Stomach (tissue), 9 donors: ENCODE data around the gene PSMC4. TPM values are rescaled to one million over a fixed set of nuclear protein-coding genes. Genes with fewer than 3 reads are reported as not detected.

ENCODE experiments used
- DNase-seq, 2 donors: peaks; one replicate each; pipeline versions ENCODE4 v3.0.0 to v3.0.0-alpha.2; 2013 to 2019
- H3K27ac ChIP-seq, 5 donors: fragments of 200-600 bp in 4 of 5; sonication (generic) in 4 of 5; one replicate each; pipeline ENCODE4 v1.5.1; 2013 to 2019; ENCODE audit warnings: mild to moderate bottlenecking in 1 of 5, moderate library complexity in 1 of 5
- H3K27me3 ChIP-seq, 3 donors: fragments of 200-600 bp; sonication (generic); one replicate each; pipeline ENCODE4 v1.5.1; 2017 to 2019; ENCODE audit warnings: mixed run types in 1 of 3
- H3K36me3 ChIP-seq, 4 donors: fragments of 200-600 bp; sonication (generic); 1 replicate in 3 of 4; 2 replicates in 1 of 4; pipeline ENCODE4 v1.5.1; 2016 to 2019
- H3K4me1 ChIP-seq, 4 donors: fragments of 200-600 bp; sonication (generic); one replicate each; pipeline ENCODE4 v1.5.1; 2016 to 2019
- H3K4me3 ChIP-seq, 4 donors: fragments of 200-600 bp; sonication (generic) in 3 of 4; one replicate each; pipeline ENCODE4 v1.5.1; 2016 to 2019; ENCODE audit warnings: mild to moderate bottlenecking in 1 of 4
- H3K9me3 ChIP-seq, 4 donors: fragments of 200-600 bp; sonication (generic); one replicate each; pipeline ENCODE4 v1.5.1; 2016 to 2019
- CTCF ChIP-seq, 7 experiments: fragments of 450-650 bp in 4 of 7; fragments of 200-600 bp in 3 of 7; sonication (generic) in 3 of 7; IDR thresholded peaks; one replicate each; pipeline ENCODE4 v1.5.1; 2016 to 2019; ENCODE audit warnings: antibody characterized with exemption in 7 of 7, control low read depth in 2 of 7, mild to moderate bottlenecking in 1 of 7
- EP300 ChIP-seq: sonication (generic); formaldehyde crosslinking; IDR thresholded peaks from one replicate; pipeline ENCODE4 v1.6.1; 2017; ENCODE audit warnings: antibody characterized with exemption
- POLR2A ChIP-seq, 4 donors: fragments of 450-650 bp; IDR thresholded peaks; one replicate each; pipeline ENCODE4 v1.6.1; 2016; ENCODE audit warnings: antibody characterized with exemption in 4 of 4, control low read depth in 2 of 4, mild to moderate bottlenecking in 1 of 4, moderate library complexity in 1 of 4
- POLR2AphosphoS5 ChIP-seq, 3 donors: sonication (generic); formaldehyde crosslinking; IDR thresholded peaks; one replicate each; pipeline ENCODE4 v1.6.1; 2016; ENCODE audit warnings: antibody characterized with exemption in 3 of 3
- WGBS, 5 donors: extraction: QIAGEN DNeasy Blood & Tissue Kit in 3 of 5; methylation state at CpG; one replicate each; pipeline versions ENCODE4 v1.1.5 to v1.1.7; 2013 to 2018; 5-methylcytosine and 5-hydroxymethylcytosine counted together
- intact Hi-C: fragments of 100-400 bp; cut with DNase I; formaldehyde crosslinking; loops from one replicate; pipeline ENCODE4 v1.15.1; 2023; ENCODE audit warnings: low total_unique reads
- polyA plus RNA-seq, 3 donors: library from polyadenylated mRNA; stranded (reverse); fragments of 200-250 nt; gene quantifications; one replicate each; pipeline ENCODE4 v1.2.3, GENCODE V29; 2013
- total RNA-seq, 5 donors: library from RNA; depleted of rRNA; stranded (reverse); fragments of >200 nt; gene quantifications; one replicate each; pipeline versions ENCODE4 v1.1.0 to v1.2.3, GENCODE V29; 2014 to 2016
- donor health status: healthy with polysubstance abuse.
- donor health status: Bipolar disorder and iron deficiency.
- donor health status: healthy.

PSMC4 gene
- total and polyA plus RNA-seq, 8 donors, result 3.8 to 79.7 (median 65.9) TPM

- no peak for TF ChIP-seq POLR2A (IDR thresholded peaks at IDR 0.05)
- no peak for TF ChIP-seq POLR2AphosphoS5 (IDR thresholded peaks at IDR 0.05)
- TF ChIP-seq EP300, result no peak
- TF ChIP-seq CTCF (IDR thresholded peaks at IDR 0.05), result no peak
- no peaks in the 10 kb centered on the region for H3K4me1 ChIP-seq
- no peak overlapping the region for H3K4me3 ChIP-seq
- H3K9me3 ChIP-seq, result peaks cover 0 to under 1% (median 0%) of the 10 kb centered on the region in 4 donors
- peaks cover 0 to 13% (median 4%) of the 10 kb centered on the region in 4 donors for H3K36me3 ChIP-seq
- DNase-seq, result peak in 1 of 2 donors; percentile 8
- H3K27me3 ChIP-seq, result peaks cover 0 to 4% (median 0%) of the 10 kb centered on the region in 3 donors
- no peak overlapping the region for H3K27ac ChIP-seq
- 79 to 94% (median 91%) methylated on average over 5 of the region's 5 CpGs for WGBS, 5 donors
- intact Hi-C loops, result no loop called here
Observed at GRCh38 chr19:39924952-39925351, 46.0 kb upstream of the PSMC4 start.

- Histone ChIP-seq H3K27ac (no peak overlapping the region), H3K9me3 (no peaks in the 10 kb centered on the region), H3K27me3 (peaks cover 0 to 4% (median 0%) of the 10 kb centered on the region in 3 donors), H3K4me1 (no peaks in the 10 kb centered on the region), H3K4me3 (no peak overlapping the region), H3K36me3 (peaks cover 0 to 9% (median 4%) of the 10 kb centered on the region in 4 donors)
- DNase-seq, result peak in 1 of 2 donors; percentile 8
- no peak for TF ChIP-seq EP300
- no peak for TF ChIP-seq POLR2A (IDR thresholded peaks at IDR 0.05)
- no peak for TF ChIP-seq POLR2AphosphoS5 (IDR thresholded peaks at IDR 0.05)
- no peak for TF ChIP-seq CTCF (IDR thresholded peaks at IDR 0.05)
- intact Hi-C loops, result no loop called here
- 83 to 93% (median 89%) methylated on average over 8 of the region's 8 CpGs for WGBS, 5 donors
Observed at GRCh38 chr19:39926170-39926760, 44.7 kb upstream of the PSMC4 start.

GRCh38 chr19:39927076-39927475, 43.9 kb upstream of the PSMC4 start:
- Histone ChIP-seq H3K4me1 (no peaks in the 10 kb centered on the region), H3K4me3 (no peak overlapping the region), H3K9me3 (no peaks in the 10 kb centered on the region), H3K36me3 (peaks cover 0 to 9% (median 4%) of the 10 kb centered on the region in 4 donors), H3K27ac (no peak overlapping the region), H3K27me3 (peaks cover 0 to 4% (median 0%) of the 10 kb centered on the region in 3 donors)
- WGBS, 5 donors, result 83 to 92% (median 86%) methylated on average over 11 of the region's 11 CpGs
- peak in 1 of 2 donors; percentile 22 for DNase-seq
- intact Hi-C loops, result no loop called here
- TF ChIP-seq POLR2A (IDR thresholded peaks at IDR 0.05) (no peak), EP300 (no peak), POLR2AphosphoS5 (IDR thresholded peaks at IDR 0.05) (no peak), CTCF (IDR thresholded peaks at IDR 0.05) (no peak)

GRCh38 chr19:39927524-39928356, 43.2 kb upstream of the PSMC4 start:
- intact Hi-C loops, result no loop called here
- peaks cover 0 to 4% (median 0%) of the 10 kb centered on the region in 3 donors for H3K27me3 ChIP-seq
- no peak for TF ChIP-seq EP300
- TF ChIP-seq POLR2A (IDR thresholded peaks at IDR 0.05), result no peak
- TF ChIP-seq CTCF (IDR thresholded peaks at IDR 0.05), result no peak
- TF ChIP-seq POLR2AphosphoS5 (IDR thresholded peaks at IDR 0.05), result no peak
- H3K4me1 ChIP-seq, result no peaks in the 10 kb centered on the region
- H3K4me3 ChIP-seq, result no peak overlapping the region
- peak in 1 of 2 donors; percentile 10 for DNase-seq
- H3K9me3 ChIP-seq, result no peaks in the 10 kb centered on the region
- peaks cover 0 to 9% (median 4%) of the 10 kb centered on the region in 4 donors for H3K36me3 ChIP-seq
- WGBS, 5 donors, result 85 to 95% (median 89%) methylated on average over 12 to 23 of the region's 23 CpGs
- H3K27ac ChIP-seq, result no peak overlapping the region
